ENCODE data around the gene OR14A2.
"Not testable (repeated sequence)": the region's sequence is repeated elsewhere in the genome, so short reads cannot be mapped to it uniquely, and the experiment has no call there.

Gene OR14A2

DNA sequence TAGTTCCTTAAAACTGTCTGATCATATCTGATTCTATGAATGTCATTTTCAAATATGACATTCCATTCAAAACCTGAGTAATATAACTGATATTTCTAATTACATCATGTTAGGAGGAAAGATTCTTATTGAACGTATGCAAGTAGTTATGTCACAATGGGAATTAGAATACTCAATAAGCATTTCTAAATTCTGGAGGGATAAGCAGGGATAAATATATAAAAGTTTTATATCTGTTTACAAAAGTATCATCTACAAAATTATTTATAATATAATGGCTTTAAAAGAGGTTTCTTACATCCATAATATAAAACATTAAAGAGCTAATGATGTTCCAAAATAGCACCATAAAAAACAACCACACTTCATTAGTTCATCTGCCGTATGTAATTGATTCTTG is at the start of gene OR14A2:
Gene OR14A2 (minus strand): TSS at position 101 of the 400 bp plus-strand sequence.
- DNase-seq (ENCODE audit: low read depth in 2 of 2, low spot score in 1 of 2): no peak

GRCh38 chr1:247797518-247797917 is 49.6 kb upstream of the OR14A2 start:
- DNase-seq (ENCODE audit: low read depth in 2 of 2, low spot score in 1 of 2): no peak

- no peak for DNase-seq (ENCODE audit: low read depth in 2 of 2, low spot score in 1 of 2)
These were observed 21.7 kb upstream of the OR14A2 start for GRCh38 chr1:247769603-247770002.

DNA sequence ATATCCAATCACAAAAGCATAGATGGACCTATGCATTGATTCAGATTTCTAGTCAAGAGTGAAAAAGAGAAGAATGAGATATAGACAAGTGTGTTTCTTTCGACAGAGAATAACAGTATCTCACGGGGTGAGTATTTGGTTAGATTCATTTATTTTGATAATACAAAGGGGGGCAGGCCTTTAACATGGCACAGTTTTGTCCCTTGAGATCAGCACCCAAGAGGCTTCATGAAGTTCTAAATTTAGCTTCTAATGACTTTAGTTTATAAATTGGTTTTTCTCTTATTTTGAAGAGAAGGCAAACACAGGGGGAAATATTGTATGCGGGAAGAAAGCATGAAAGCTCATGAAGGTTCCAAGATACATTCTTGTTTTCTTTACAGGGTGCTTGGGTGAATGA is 12.5 kb upstream of the OR14A2 start, which contains the start of gene OR1C1:
Gene OR1C1 (minus strand): TSS at position 101 of the 400 bp plus-strand sequence. CDS start 2,150 bp downstream, outside the sequence.
- DNase-seq (ENCODE audit: low read depth in 2 of 2, low spot score in 1 of 2): no peak

GRCh38 chr1:247754311-247754710 is 6.4 kb upstream of the OR14A2 start:
- not testable (repeated sequence) for DNase-seq (ENCODE audit: low read depth in 2 of 2, low spot score in 1 of 2)

DNA sequence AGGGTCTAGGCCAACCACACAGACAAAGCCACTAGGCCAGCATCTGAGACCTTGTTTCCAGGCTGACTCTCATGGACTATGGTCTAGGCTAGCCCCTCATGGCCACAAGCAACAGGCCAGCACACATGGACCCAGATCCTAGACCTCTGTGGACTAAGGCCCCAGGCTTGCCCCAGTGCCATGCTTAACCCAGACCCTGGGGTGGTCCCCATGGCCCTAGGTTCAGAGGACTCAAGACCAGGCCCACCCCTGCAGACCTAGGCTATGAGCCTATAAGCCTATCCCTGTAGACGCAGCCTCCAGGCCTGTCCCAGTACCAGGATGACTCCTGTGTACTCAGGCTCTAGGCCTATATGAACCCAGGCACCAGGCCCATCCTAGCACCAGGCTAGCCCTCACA is 1.9 kb upstream of the OR14A2 start:
- DNase-seq (ENCODE audit: low read depth in 2 of 2, low spot score in 1 of 2): no peak

GRCh38 chr1:247747616-247748015 is 325 bp downstream of the OR14A2 start:
- DNase-seq (ENCODE audit: low read depth in 2 of 2, low spot score in 1 of 2): no peak

DNA sequence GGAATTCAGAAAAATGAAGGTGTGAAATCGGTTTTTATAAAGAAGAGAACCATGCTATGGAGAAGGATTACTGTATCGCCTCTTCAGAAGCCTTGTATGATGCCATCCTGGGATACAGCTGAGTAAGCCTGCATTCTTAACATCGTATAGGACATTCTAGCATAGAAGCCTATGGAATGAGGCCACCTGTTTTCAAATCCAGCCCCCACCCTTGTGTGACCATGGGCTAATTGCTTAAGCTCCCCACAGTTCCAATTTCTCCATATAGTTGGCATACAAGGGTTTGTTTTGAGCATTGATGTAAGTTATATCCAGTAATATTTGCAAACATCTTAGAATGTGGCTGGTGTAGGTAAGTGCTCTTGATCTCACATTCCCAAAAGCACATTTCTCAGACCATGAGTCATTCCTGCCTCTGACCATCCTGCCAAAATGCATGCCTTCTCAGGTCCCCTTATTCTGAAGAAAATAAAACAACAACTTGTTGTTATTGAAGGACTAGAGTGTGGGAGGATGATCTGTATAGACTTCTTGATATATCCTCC is 1.5 kb downstream of the OR14A2 start:
- DNase-seq (ENCODE audit: low read depth in 2 of 2, low spot score in 1 of 2): no peak

GRCh38 chr1:247742215-247742760 is 5.7 kb downstream of the OR14A2 start:
- not testable (repeated sequence) for DNase-seq (ENCODE audit: low read depth in 2 of 2, low spot score in 1 of 2)

DNA sequence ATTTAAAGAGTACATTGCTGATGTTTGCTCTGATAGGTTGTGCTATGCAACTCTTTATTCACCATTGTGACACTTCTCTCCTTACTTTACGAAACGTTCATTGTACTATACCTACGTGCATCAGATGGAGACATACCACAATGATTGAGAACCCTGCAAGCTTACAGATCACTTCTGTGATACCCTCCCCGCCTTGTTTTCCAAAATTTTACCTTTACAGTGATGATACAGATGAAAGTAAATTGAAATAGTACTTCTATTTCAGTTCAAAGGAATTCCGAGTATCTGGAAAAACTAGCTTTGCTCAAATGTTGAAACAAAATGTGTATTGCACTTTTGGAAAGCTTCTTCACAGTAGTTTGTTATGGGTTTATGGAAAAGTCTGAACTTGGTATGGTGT is 6.2 kb downstream of the OR14A2 start:
- no peak for DNase-seq (ENCODE audit: low read depth in 2 of 2, low spot score in 1 of 2)

GRCh38 chr1:247740721-247741120 is 7.2 kb downstream of the OR14A2 start:
- no peak for DNase-seq (ENCODE audit: low read depth in 2 of 2, low spot score in 1 of 2)

- no peak for DNase-seq (ENCODE audit: low read depth in 2 of 2, low spot score in 1 of 2)
These were observed 9.6 kb downstream of the OR14A2 start, which contains the start of gene OR14K1 for GRCh38 chr1:247738315-247738714. TSS of gene OR14K1 (plus strand) at chr1:247738615. CDS start at chr1:247738615, 0 bp downstream.

- DNase-seq (ENCODE audit: low read depth in 2 of 2, low spot score in 1 of 2): no peak
These were observed 26.7 kb downstream of the OR14A2 start for GRCh38 chr1:247721222-247721621.

DNA sequence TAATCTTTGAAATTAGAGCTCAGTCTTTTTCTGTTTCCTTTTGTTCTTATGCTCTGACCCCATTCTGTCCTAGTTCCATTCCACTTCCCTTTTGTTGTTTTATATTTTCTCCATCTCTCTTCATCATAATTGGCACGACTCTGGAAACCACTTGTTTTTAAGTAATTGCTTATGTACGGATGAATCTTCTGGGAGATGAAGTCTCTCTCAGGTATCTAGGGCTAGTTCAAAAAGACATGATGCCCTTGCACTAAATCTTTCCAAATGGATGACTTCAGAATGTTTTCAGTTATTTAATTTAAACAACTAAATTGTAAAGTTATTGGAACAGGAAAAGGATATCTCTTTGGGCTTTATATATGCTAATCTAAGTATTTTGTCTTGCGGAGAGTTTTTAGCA is 31.4 kb downstream of the OR14A2 start, which contains the start of gene OR6F1:
Gene OR6F1 (minus strand): TSS at position 101 of the 400 bp plus-strand sequence. CDS start 3,891 bp downstream, outside the sequence.
- DNase-seq (ENCODE audit: low read depth in 2 of 2, low spot score in 1 of 2): no peak

- DNase-seq (ENCODE audit: low read depth in 2 of 2, low spot score in 1 of 2): no peak
These were observed 34.2 kb downstream of the OR14A2 start for GRCh38 chr1:247713753-247714152.

- not testable (repeated sequence) for DNase-seq (ENCODE audit: low read depth in 2 of 2, low spot score in 1 of 2)
These were observed 37.3 kb downstream of the OR14A2 start for GRCh38 chr1:247710681-247711080.

DNA sequence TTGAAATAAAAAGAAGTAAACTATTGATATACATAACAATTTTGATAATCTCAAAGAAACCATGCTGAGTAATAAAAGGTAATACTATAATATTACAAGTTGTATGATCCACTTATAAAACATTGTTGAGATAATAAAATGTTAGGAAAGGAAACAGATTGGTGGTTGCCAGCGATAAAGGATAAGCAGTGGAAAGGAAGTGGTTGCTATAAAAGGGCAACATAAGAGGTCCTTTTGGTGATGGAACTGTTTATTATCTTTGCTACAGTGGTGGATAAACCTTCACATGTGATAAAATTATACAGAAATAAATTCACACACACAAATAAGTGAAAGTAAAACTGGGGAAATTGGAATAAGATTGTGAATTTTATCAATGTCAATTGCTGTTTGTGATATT is 46.6 kb downstream of the OR14A2 start:
- no peak for DNase-seq (ENCODE audit: low read depth in 2 of 2, low spot score in 1 of 2)

DNA sequence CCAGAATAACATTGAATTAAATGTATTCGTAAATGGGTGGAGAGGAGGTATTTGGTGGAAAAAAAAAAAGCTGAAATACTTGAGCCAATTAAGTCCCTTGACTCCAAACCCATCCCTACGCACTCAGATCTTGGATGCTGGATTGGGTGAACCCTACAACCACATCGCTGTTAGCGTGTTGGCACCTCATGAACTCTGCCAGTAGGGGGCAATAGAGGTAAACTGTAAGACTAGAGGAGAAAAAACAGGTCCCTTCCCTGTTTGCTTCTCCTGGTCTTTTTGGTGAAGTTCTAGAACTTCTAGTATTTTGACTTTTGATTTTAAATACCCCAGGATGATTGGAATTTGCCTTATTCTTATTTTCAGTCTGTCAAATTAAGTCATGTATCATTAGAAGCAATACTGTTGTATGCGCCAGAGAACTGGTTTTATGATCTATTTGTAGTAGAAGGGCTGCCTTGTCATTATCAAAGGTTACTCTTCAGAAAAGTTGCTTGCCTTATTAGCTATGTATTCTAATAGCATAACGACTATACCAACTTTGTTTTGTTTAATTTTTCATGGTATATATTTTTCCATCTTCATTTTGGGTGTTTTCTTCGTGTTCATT is 66.5 kb downstream of the OR14A2 start:
- DNase-seq (ENCODE audit: low read depth in 2 of 2, low spot score in 1 of 2): no peak

DNA sequence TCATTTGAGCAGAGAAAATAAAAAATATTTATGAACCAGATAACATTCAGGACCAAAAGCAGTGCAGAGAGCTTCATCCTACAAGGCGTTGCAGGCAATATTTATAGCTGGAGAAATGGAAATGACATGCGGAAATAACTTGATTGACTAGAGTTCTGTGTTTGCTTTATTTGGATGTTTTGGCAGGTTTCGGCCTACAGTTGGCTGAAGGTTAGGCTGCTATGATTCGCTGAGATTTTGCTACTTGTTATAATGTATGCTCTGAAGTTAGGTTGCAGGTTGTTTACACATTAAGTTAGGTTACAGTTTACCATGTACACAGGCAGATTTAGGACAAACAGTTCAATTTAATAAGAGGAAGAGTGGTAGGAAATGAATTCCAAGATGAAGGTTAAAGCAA is 67.8 kb downstream of the OR14A2 start:
- no peak for DNase-seq (ENCODE audit: low read depth in 2 of 2, low spot score in 1 of 2)

GRCh38 chr1:247679639-247680038 is 68.3 kb downstream of the OR14A2 start, which contains the start of gene OR13G1:
TSS of gene OR13G1 (minus strand) at chr1:247679739. CDS start at chr1:247673041, 6,698 bp downstream.
- DNase-seq (ENCODE audit: low read depth in 2 of 2, low spot score in 1 of 2): no peak
